Pons (tissue), 1 donor: ENCODE results near the gene RENBP.

Experiments
- DNase-seq: peaks from one replicate; pipeline ENCODE4 v3.0.0-alpha.2; 2016; ENCODE audit warnings: low spot score

Gene RENBP

DNA sequence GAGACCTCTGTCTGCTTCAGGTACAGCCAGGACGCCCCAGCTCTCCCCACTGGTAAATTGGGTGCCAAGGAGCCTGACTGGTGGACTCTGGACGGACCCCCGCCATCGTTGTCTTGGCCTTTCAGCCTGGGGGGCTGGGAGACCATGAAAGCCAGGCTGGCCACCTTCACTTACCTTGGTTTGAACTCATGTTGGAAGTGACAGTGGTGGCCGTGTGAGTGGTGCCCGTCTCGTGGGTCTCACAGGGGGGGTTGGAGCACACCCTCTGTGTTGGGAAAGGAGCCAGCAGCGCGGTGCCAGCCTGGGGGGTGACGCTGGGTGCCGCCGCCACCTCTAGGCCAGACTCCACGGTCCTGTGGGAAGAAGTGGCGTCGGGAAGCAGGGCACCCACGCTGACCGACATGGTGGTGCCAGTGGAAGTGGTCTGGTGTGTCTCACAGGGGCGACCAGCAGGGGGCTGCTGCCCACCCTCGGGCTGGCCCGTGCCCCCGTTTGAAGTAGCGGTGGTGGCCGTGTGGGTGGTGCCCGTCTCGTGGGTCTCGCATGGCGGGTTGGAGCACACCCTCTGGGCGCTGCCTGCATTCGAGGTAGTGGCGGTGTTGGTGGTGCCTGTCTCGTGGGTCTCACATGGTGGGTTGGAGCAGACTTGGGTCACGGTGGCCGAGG, 9.6 kb upstream of the RENBP start:
- DNase-seq = no peak

DNA sequence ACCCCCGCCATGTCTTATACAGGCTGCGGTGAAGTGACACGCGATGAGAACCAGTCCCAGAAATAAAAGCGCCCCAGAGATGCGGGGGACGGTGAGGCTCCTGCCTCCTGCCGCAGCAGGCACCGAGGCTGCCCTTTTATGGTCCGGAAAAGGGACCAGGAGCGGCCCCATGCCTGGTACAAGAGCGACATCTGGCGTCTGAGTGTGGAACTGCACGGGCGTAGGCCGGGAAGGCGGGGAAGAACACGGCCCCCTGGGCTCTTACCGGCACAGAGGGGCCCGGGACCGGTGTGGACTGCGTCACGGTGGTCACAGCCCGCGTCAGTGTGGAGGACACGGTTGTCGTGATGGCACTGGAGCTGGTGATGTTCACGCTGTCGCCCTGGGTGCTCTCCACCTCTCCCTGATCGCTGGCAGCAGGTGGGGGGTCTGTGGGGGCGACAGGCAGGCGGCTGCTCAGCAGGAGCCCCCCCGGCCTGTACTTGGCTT, 8.9 kb upstream of the RENBP start:
- no peak for DNase-seq

DNA sequence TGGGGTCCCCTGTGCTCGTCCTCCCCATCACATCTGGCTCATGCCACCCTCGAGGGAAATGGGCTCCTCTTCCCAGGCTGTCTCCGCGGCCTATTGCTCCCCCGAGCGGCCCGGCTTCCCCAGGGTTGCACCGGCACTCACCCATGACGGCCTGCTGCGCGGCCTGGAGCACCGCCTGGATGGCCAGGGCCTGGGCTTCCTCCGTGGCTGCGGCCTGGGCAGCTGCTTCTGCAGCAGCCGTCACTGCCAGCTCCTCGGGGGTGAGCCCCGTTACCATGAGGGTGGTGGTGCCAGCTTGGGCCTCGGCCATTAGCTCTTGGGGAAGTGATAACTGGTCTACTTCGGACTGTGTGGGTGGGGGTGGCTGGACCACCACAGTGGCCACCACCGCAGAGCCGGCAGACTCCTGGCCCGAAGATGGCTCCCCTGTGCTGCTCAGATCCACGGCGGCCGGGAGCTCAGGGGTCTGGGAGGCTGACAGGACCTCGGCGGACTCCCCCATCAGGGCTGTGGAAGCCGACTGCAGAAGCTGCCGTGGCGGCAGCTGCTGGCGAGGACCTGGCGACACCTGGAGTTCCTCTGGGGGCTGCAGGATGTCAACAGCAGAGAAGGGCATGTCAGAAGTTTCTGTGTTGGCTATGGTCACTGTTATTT, 8.1 kb upstream of the RENBP start:
- DNase-seq = no peak

DNA sequence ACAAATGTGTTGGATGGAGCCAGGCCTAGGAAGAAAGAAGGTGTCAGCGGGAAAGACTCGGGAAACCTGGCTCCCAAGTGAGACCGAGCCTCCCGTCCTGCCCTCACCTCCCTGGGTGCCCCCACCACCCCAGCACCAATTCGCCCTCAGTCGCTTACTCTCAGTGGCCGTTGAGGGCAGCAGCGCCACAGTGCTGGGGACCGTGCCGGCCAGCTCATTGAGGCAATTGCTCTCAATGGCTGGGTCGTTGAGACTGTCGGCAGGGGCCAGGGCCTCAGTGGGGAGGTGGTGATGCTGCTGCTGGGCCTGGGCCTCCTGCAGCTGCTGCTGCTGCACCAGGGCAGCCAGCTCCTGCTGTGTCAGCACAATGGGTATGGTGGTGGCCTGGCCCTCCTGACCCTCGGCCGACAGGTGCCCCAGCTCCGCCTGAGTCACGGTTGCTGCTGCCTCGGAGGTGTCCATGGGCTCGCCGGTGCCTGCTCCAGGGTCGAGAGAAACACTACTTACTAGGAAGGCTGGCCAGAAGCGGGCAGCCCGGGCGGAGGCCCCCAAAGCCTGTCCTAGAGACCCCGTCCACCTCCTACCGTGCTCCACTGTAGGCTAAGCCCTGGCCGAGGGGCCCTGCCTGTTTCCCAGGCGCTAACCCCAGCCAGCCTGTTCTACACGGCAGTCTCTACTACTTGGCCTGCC, 7.4 kb upstream of the RENBP start:
- DNase-seq = no peak

DNA sequence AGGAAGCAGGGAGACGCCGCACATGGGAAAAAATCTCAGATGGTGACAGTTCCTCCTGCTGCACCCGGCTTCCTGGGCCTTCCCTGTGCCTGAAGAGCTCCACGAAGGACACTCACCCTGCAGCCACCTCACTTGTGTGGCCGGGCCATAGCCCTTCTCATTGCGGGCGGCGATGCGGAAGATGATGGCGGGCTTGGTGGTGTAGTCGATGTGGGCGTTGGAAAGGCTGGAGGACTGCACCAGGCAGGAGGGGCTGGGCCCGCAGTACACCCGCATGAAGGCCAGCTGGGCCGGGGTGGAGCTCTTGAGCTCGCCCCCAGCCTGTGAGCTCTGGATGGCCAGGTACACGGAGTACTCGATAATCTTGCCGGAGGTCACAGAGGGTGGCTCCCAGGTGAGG, 5.7 kb upstream of the RENBP start:
- DNase-seq = no peak

DNA sequence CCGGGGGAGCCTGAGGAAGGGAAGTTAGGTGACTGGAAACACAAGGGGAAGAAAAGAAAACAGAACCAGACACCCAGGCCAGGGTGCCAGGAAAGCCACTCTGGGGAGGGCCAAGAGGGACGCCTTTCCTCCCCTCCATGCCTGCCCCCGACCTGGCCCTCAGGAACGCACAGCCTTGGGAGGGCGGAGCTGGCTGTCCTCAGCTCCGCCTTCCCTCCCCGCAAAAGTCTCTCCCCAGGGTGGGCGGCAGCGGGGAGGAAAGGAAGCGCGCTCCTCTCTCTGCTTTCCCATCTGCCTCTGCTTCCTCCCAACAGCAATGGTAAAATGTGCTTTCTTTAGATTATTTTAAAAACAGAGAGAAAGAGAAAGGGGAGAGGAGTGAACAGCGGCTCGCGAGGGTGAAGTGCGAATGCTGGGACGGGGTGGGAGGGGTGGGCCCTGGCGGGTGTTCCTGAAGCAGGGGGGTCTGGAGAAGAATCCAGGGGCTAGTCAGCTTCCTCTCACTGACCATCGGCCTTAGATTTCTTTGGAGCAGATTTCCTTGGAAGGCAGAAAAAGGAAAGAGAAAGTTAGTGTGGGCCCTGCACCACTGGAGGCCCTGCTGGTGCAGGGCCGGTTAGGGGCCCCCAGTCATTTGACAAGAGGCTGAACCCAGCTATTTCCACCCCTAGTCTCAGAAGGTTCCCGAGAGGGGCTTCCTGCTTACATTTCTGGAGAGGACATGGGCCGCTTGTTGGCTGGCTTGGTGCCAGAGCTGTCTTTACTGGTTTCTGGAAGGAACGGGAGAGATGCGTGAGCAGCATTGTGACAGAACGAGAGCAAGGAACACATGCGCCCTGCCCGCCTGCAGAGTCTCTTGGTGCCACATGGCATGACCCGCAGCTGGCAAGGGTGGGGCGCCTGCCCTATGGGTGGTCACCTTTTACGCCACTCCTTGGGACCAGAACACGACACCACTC, 4.7 kb upstream of the RENBP start:
- no peak for DNase-seq

DNA sequence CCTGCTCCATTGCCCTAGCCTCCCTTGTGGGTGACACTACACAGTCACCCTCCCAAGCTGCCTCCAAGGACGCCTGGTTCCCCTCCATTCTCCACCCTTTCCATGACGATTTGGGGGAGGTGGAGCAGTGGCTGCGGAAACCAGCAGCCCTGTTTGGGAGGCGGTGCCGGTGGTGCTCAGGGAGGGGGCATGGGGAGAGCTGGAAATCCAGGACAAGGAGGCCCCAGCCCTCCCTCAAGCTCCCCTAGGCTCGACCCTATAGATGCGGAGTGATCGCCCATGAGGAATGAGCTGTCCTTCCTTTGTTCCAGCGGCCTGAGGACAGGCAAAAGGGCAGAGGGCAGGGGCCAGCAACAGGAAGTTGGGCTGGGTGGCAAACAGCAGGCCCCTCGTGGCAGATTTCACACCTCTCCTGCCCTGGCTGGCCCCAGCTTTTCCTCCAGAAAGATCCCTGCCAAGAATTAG, 3.6 kb upstream of the RENBP start:
- no peak for DNase-seq

DNA sequence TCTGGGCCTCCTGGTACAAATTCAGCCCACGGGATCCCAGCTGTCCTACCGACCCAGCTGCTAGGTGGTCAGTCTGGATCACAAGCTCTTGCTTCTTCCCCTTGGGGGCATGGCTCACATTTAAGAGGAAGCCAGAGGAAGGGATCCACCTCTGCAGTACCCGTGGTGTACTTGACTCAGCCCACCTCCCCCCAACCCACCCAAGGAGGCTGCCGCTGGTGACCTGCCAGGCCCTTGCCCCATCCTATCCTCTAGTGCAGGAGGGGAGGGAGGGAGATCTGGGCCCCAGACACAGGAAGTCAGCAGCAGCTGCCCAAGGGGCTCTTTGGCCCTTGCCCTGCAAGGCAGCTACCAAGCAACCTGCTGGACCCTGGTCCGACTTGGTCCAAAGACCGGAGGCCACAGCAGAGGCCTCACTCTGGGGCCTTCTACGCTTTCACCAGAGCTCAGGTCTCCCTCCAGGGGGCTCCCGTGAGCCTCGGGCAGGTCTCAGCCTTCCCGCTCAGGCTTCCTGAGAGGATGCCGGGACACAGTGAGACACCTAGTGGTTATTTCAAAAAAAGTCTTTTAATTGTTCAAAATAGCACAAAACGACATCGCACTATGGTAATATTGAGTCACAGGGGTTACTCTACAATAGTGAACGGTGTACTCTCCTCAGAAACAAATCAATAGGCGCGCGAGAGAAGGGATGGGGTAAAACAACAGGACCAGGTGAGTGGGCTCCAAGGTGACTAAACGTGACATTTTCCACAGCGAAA, 2.7 kb upstream of the RENBP start:
- peak; percentile 66 for DNase-seq

DNA sequence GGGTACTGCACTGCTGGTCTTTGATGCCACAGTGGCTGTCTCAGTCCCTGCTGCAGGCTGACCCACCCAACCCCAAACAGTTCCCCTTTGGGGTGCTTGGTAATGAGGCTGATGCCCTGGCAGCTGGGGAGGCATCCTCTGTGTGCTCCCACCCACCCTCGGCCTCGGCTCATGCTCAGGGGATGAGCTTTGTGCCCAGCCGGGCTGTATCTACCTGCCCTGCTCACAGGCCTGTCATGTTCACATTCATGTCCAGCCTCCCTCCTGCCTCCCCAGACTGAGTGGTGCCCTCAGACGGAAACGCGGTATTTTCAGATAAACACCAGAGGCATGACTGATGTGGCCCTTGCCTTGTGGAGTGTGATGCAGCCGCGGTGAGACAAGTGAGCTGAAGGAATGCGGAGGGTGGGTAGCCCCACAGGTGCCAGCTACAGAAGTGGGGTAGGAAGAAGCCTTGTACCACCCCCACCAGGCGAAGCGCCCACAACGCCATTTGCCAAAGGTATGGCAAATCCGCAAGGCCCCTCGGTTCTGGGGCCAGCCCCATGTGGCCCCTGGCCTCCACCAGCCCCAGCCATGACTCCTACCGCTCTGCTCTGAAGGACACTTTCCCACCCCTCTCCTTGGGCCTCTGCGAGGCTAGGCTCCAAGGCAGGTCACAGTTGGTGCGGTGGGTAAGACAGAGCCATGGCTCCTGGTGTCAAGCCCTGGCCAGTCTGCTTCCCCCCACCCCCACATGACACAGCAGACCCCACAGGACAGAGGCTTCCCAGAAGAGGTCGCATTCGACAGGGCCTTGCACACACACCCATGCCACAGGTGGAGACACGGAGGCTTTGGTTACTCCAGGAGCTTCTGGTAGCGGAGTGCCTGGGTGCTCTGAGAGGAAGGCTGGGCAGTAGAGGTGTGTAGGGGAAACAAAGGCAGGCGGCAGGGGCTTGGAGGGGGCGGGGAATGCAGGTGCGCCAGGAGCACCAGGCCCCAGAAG, 1.8 kb upstream of the RENBP start:
- DNase-seq = no peak

DNA sequence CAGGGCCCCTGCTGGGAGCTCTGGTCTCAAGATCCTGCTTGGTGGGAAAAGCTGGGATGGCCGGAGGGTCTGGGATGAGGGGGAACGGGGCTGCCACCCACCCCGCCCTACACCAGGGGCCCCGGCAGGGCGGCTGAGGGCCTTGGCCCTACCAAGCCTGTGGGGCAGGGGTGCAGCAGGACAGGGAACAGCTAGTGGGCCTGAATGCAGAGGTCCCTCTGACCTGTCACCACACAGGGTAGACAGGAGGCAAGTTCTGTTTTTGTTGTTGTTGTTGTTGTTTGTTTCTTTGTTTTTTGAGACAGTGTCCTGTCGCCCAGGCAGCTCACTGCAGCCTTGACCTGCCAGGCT, 332 bp upstream of the RENBP start:
- no peak for DNase-seq

DNA sequence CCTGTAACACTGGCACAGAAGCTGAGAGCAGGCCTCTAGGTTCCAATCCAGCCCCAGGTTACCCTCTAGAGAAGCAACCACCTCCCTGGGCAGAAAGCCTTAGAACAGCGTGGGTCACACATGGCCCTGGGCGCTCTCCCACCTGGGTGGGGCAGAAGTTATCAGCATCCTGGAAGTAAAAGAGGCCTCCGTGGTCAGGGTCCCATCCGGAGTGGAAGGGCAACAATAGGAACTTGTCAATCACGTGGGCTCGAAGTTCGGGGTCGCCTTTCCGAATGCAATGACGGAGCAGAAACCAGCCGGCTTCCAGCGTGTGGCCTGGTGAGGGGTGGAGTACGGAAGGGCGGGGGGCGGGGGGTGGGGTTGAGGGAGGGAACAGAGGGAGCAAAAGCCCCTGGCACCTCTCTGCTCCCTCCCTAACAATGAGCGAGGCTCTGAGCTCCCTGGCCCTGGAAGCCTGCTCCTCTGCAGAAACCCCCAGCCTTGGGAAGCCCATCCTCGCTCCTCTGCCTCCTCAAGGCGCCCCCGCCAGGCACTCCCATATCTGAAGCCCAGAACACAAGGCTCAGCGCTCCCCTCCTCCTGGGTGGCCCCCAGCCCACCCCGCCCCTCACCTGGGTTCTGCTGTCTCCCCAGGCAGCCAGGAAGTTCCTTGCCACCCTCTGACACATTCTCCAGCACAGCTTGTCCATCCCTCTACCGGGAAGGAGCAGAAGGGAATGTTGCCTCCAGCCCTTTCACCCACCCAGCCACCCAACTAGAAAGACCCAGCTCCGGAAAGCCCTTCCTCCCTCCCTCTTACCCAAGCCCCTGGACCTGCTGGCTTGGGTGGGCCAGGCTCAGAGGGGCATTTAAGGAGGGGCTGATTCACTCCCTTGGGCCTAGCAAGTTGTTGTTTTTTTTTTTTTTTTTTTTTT, 2.8 kb downstream of the RENBP start:
- DNase-seq = no peak

DNA sequence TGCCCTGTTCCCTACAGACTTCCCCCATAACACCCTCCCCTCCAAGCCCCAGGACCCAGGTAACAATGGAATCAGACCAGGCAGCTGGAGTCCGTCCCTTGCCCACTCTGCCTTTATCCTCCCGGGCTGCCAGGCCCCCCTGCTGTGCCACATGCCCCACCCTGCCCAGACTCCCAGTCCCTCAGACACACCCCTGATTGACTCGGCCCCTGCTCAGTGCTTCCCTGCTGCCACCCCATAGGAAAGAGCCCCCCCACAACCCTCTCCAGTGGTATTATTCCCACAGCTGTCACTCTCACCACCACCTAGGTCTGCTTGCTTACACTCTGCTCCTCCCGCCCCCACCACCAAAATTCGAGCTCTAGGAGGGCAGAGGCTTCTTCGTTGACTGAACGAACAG, 4.9 kb downstream of the RENBP start:
- DNase-seq = no peak

DNA sequence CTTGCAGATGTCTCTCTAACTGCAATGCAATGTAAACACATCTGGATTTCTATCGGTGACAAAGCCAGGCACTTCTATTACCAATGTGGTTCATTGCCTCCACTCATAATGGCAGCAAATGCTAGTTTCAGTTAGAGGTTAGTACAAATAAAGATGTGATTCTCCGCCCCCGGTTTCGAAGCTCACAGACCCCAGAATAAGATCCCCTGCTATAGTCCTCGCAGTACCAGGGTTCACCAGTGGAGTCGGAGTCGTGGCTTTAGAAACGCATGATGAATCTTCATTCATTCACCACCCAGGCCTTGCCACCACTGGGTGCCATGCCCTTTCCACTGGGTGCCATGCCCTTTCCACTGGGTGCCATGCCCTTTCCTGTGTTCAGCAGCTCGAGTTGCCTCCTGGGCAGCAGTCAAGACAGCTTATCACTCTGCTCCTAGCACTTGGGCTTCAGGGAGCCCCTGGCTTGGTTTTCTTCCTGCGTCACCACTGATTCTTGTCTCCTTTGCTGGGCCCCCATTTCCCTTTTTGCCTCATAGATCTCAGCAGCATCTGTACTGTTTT, 6.1 kb downstream of the RENBP start:
- no peak for DNase-seq

DNA sequence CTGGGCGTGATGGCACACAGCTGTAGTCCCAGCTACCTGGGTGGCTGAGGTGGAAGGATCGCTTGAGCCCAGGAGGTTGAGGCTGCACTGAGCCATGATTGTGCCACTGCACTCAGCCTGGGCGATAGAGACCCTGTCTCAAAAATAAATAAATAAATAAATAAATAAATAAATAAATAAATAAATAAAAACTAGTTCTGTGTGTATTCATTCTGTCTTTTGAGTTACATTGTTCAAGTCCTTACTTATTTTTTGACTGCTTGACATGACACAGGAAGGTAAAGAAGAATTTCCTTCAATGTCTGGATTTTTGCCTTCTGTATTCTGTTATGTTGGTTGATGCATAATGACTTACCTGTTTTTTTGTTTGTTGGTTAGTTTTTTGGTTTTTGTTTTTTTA, 7.4 kb downstream of the RENBP start:
- no peak for DNase-seq

DNA sequence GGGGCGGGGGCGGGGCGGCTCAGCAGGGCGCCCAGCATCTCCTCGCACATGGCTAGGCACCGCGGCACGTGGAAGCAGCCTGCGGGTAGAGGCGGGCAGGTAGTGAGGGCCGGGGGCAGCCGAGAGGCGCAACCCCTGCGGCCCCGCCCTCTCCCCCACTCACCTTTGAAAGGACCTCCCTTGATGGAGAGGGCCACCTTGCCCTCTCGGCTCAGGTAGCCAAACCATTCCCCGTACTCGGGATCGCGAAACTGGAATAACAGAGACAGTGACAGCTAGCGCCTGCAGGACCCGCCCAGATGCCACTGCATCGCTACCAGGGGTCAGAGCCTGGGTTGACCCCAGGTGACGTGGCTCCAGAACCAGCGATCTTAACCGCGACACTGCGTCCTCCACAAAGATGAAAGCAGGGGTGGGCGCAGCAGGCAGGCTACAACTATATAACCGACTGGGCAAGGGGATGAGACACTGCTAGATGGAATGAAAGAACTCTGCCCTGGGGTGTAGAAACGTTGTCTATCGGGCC, 9.1 kb downstream of the RENBP start:
- no peak for DNase-seq

DNA sequence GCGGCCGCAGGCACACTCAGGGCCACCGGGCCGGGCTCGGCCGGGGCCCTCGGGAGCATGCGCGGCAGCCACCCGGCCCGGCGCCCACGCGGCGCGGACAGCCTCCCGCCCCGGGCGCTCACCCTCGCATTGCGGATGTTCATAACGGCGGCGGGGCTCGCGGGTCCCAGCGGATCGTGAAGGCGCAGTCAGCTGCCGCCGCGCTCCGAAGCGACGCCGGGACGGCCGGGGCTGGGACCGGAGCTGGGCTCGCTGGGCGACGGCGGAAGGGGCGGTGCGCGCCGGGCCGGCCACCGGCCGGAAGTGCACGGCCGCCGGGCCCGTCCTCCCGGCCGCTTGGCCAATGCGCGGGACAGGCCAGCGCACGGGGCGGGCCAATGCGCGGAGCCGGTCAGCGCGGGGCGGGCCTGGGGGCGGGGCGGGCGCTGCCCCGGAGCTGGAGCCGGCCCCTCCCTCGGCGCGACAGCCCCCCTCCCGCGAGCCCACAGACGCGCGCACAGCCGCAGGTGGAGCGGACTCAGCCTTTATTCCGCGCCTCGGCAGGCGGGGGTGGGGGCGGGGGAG, 9.6 kb downstream of the RENBP start, which contains the start of gene NAA10:
NAA10 (minus strand) TSS at position 276 of the 564 bp plus-strand sequence; CDS start at position 143, 133 bp downstream.
- peak; percentile 41 for DNase-seq

DNA sequence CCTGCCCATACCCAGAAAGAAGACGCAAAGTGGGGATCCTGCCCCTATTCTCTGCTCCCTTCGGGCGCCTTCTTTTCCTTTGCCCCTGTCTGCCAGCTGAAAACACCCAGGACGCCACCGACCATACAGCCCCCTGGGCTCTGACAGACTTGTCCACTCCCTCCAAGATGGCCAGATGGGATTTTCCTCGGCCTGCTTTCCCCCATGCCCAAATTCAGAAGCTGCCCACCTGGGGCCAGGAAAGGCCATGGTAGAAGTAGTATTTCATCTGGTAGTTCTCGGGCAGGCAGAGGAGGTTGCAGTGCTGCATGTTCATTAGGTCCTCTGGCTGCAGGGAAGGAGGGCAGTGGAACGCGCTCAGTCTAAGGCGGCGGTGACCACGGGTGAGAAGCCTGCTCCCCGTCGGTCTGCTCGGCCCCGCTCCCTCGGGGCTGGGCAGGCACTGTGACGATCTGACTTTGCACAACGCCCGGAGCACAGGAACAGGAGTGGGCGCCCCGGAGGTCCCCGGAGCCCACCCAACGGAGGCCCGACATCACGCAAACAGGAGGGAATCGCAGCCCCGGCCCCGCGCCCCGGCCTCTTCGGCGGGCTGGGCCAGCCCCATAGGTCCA, 10.2 kb downstream of the RENBP start:
- DNase-seq = no peak
